Osteocyte (in vitro differentiated cells): ENCODE measurements around the gene APP. TPM values are rescaled to one million over a fixed set of nuclear protein-coding genes. Genes with fewer than 3 reads are reported as not detected.

Experiments used
- DNase-seq: peaks from one replicate; pipeline ENCODE4 v3.0.0; 2021; ENCODE audit warnings: mixed read lengths; ENCODE audit not compliant: unreplicated experiment; ENCODE audit errors: extremely low spot score
- H3K27ac Mint-ChIP-seq: one replicate; pipeline ENCODE4 v1.8.0; 2021; ENCODE audit warnings: mild to moderate bottlenecking, mixed read lengths; ENCODE audit not compliant: unreplicated experiment
- H3K27me3 Mint-ChIP-seq: one replicate; pipeline ENCODE4 v1.8.0; 2021; ENCODE audit warnings: mixed read lengths; ENCODE audit not compliant: unreplicated experiment
- H3K36me3 Mint-ChIP-seq: one replicate; pipeline ENCODE4 v1.8.0; 2021; ENCODE audit warnings: mixed read lengths; ENCODE audit not compliant: unreplicated experiment
- H3K4me1 Mint-ChIP-seq: one replicate; pipeline ENCODE4 v1.8.0; 2021; ENCODE audit warnings: mixed read lengths; ENCODE audit not compliant: unreplicated experiment
- H3K4me3 Mint-ChIP-seq: one replicate; pipeline ENCODE4 v1.8.0; 2021; ENCODE audit warnings: mild to moderate bottlenecking, moderate library complexity, mixed read lengths; ENCODE audit not compliant: unreplicated experiment
- H3K9me3 Mint-ChIP-seq: one replicate; pipeline ENCODE4 v1.8.0; 2021; ENCODE audit warnings: mixed read lengths; ENCODE audit not compliant: unreplicated experiment
- total RNA-seq: library from RNA; stranded (reverse); gene quantifications from 2 replicates; pipeline ENCODE4 v1.2.1, GENCODE V29; 2021
- TF ChIP-seq, protein P1 (sequence below): fragments of 200-600 bp; sonication (generic); IDR thresholded peaks from 2 replicates; pipeline ENCODE4 v1.5.0; 2021; ENCODE audit warnings: antibody characterized with exemption, mild to moderate bottlenecking, moderate library complexity

APP gene
- total RNA-seq, 1 donor from 2014 or later, result 698 TPM

DNA sequence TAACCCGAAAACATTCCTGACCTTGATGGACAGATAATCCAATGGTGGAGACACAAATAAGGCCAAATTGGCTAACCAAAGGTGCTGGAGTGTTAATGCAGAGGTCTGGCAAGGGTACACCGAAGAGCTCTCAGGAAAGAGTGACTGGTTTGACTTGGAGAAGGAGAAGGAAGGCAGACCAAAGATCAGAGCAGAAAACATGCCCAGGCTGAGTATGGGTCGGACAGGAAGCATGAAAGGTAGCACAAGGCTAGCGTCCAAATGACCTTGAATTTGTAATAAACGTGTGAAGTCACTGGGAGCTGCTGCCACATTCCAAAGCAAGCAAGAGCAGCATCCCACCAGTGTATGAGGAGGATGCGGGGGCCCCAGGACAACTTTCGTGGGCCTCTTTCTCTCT, 45.7 kb downstream of the APP start:
- H3K27ac Mint-ChIP-seq, result peak overlapping the region; percentile 72
- no peaks in the 10 kb centered on the region for H3K27me3 Mint-ChIP-seq
- H3K4me1 Mint-ChIP-seq, result peaks cover 75% of the 10 kb centered on the region

DNA sequence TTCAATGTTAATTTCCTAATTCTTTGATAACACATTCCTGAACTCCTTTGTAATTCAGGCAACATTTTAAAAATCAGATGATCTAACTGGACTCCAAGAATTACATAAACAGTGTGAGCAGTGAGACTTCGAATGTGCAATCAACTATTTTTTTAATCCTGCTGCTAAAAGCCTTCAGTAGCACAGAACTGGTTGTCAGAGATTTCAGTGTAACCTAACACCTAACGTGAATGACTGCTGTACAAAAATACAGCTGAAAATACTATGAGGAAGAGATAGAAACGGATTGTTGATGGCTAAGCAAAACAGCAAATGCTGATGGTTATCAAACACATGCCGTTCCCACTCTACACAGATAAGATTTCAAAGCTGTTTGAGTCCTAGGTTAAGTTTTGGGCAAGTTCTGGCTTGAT, 46.1 kb downstream of the APP start:
- H3K27me3 Mint-ChIP-seq, result no peaks in the 10 kb centered on the region
- peaks cover 70% of the 10 kb centered on the region for H3K4me1 Mint-ChIP-seq
- H3K4me3 Mint-ChIP-seq, result peak overlapping the region; percentile 23
- H3K27ac Mint-ChIP-seq, result peak overlapping the region; percentile 72
- TF ChIP-seq, protein P1, sequence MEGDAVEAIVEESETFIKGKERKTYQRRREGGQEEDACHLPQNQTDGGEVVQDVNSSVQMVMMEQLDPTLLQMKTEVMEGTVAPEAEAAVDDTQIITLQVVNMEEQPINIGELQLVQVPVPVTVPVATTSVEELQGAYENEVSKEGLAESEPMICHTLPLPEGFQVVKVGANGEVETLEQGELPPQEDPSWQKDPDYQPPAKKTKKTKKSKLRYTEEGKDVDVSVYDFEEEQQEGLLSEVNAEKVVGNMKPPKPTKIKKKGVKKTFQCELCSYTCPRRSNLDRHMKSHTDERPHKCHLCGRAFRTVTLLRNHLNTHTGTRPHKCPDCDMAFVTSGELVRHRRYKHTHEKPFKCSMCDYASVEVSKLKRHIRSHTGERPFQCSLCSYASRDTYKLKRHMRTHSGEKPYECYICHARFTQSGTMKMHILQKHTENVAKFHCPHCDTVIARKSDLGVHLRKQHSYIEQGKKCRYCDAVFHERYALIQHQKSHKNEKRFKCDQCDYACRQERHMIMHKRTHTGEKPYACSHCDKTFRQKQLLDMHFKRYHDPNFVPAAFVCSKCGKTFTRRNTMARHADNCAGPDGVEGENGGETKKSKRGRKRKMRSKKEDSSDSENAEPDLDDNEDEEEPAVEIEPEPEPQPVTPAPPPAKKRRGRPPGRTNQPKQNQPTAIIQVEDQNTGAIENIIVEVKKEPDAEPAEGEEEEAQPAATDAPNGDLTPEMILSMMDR, result no peak
- H3K36me3 Mint-ChIP-seq, result no peaks in the 10 kb centered on the region
- no peaks in the 10 kb centered on the region for H3K9me3 Mint-ChIP-seq
- no peak for DNase-seq

More for the DNA sequence above, 45.7 kb downstream of the APP start:
- TF ChIP-seq, protein P1, result no peak
- no peak for DNase-seq
- Mint-ChIP-seq H3K9me3 (no peaks in the 10 kb centered on the region), H3K4me3 (peak overlapping the region; percentile 23), H3K36me3 (no peaks in the 10 kb centered on the region)

DNA sequence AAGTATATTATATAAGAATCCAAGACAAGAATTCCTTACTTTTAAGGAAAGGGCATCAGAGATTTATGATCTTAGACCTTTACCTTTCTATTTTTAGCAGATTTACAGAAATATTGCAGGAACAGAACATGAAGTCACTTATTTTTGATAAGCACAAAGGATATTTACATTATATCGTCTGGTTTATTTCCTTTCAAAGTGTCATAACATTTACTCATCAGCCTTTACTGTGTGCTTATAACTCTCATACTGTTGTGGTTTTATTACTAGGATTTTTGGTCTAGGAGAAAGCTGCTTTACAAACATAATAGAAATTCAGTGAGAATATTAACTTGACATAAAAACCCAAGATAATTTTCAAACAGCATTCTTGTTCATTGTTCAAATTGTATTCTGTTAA, 47.6 kb downstream of the APP start:
- DNase-seq, result no peak
- Mint-ChIP-seq H3K27ac (no peak overlapping the region), H3K27me3 (no peaks in the 10 kb centered on the region), H3K36me3 (no peaks in the 10 kb centered on the region), H3K9me3 (no peaks in the 10 kb centered on the region), H3K4me1 (peaks cover 59% of the 10 kb centered on the region), H3K4me3 (no peak overlapping the region)
- TF ChIP-seq, protein P1, result no peak

DNA sequence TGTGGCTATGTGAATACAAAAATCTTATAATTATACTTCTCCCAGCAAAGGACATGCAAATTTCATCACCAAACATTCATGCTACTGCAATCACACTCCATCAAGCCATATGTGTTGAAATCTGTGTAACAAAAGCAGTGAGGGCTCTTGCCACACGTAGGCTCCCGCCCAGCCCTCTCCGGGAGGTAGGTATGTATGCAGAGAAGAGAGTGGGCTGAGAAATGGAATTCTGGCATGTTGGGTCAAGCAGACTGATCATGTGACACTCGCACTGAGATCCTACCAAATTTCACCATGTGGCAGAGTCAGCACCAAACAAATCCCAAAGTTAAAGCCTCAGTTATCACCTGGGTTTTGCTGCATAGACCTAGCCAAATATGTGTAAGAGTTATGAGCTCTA, 49.7 kb downstream of the APP start:
- Mint-ChIP-seq H3K27ac (no peak overlapping the region), H3K9me3 (no peaks in the 10 kb centered on the region), H3K4me3 (no peak overlapping the region), H3K4me1 (peaks cover 54% of the 10 kb centered on the region), H3K36me3 (no peaks in the 10 kb centered on the region), H3K27me3 (no peaks in the 10 kb centered on the region)
- TF ChIP-seq, protein P1, result no peak
- DNase-seq, result no peak

DNA sequence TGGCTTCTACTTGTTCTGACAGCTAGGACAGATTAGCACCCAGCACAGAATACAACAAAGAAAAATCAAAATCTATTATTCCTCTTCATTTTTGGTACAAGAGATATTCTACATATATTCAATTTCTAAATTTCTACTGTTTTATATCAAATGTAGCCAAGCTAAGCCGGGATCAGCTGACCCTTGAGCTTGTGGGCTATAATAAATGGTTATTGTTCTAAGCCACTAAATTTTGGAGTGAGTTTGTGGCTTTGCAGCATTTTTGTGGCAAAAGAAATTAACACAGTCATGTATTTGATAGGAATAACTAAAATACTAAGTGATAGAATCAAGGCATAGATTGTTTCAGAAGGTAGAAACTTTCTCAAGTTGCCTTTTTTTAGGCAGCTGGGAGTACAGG, 50.7 kb downstream of the APP start:
- H3K36me3 Mint-ChIP-seq, result no peaks in the 10 kb centered on the region
- no peak overlapping the region for H3K4me3 Mint-ChIP-seq
- H3K27ac Mint-ChIP-seq, result no peak overlapping the region
- H3K27me3 Mint-ChIP-seq, result no peaks in the 10 kb centered on the region
- H3K4me1 Mint-ChIP-seq, result peaks cover 52% of the 10 kb centered on the region
- TF ChIP-seq, protein P1, result no peak
- H3K9me3 Mint-ChIP-seq, result no peaks in the 10 kb centered on the region
- no peak for DNase-seq
